GM19023 (cell line): ENCODE results near the gene SRPK1.
"Not testable (repeated sequence)": the region's sequence is repeated elsewhere in the genome, so short reads cannot be mapped to it uniquely, and the experiment has no call there.

Experiments used
- ATAC-seq: cut with Tn5 transposase; IDR thresholded peaks from one replicate; pipeline ENCODE4 v1.9.1; 2021; ENCODE audit warnings: mild to moderate bottlenecking, moderate library complexity; ENCODE audit not compliant: unreplicated experiment

Gene SRPK1

DNA sequence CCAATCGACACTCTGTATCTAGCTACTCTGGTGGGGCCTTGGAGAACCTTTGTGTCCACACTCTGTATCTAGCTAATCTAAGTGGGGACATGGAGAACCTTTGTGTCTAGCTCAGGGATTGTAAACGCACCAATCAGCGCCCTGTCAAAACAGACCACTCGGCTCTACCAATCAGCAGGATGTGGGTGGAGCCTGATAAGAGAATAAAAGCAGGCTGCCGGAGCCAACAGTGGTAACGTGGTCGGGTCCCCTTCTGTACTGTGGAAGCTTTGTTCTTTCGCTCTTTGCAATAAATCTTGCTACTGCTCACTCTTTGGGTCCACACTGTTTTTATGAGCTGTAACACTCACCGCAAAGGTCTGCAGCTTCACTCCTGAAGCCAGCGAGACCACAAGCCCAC, 11.0 kb upstream of the SRPK1 start:
- not testable (repeated sequence) for ATAC-seq

GRCh38 chr6:35931120-35931561, 10.2 kb upstream of the SRPK1 start:
- ATAC-seq, result no peak

DNA sequence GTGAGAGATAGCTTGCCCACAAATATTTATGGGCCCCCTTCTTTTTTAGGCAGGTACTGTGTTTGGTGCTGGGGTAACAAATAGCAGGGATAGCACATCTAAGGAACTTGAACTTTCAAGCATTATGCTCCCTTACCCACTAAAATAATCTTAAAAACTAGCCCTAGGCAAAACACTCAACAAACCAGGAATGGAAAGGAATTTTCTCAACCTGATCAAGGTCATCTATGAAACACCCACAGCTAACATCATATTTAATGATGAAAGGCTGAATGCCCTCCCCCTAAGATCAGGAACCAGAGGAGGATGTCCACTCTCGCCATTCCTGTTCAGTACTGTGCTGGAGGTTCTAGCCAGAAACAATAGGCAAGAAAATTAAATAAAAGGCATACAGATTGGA, 8.7 kb upstream of the SRPK1 start:
- no peak for ATAC-seq

DNA sequence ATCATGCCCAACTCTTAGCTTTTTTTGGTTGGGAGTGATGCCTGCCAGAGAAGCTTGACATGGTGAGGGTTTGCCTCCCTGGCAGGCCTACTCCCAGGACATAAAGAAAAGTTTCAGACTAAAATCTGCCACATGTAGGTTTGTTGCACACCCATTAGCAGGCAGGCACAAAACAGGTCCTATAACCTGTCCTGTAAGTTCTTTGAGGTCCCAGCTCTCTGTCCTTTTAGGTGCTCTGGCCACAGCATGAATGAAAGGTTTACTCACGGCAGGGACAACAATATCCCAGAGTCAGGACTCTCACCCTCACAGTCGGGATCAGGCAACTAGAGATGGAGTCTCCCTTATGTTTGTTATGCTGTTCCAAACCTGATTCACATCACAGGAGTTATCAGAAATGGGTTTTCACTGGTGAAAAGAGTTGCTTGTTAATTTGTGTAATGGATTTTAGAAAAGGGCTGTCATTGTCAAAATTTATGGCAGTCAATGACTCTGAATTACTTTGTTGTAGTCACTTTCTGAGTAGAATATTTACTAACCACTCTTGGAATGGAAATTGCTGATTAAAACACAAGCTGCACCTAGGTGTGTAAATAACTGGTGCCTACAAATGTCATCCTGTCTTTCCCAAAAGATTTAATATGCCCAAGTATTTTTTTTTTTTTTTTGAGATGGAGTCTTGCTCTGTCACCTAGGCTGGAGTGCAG, 5.8 kb upstream of the SRPK1 start:
- no peak for ATAC-seq

DNA sequence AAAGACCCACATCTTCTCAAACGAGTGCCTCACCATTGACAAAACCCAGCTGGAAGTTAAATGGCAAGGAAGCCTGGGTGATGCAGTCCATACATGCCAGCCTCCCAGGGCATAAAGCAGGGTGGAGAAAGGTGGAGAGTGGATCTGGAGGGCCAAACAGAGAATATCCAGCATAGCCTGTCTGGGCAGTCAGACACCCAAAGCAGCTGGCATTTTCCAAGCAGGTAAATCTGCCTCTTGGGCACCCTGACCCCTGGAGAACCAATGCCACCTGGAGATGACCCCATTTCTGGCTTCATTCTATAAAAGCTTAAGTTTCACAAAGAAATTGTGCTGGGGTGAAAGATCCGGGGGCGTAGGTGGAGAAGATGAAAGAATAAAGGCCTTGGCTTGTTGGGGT, 5.1 kb upstream of the SRPK1 start:
- no peak for ATAC-seq

- no peak for ATAC-seq
Measured at GRCh38 chr6:35924146-35924545, 3.2 kb upstream of the SRPK1 start.

DNA sequence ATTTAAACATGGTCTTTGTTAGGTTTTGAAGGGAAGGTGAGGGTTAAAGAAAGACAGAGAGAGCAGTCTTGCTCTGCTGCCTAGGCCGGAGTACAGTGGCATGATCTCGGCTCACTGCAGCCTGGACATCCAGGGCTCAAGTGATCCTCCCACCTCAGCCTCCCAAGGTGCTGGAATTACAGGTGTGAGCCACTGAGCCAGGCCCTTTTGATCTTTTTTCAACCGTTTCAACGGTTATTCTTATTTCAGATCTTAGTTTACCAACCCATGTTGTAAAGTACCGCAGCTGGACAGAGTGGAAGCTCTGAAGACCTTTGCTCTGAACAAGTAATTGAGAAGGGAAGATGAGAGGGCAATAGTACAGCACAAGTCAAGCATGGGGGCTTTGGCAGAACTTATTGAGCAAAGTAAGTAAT, 1.2 kb upstream of the SRPK1 start:
- no peak for ATAC-seq

DNA sequence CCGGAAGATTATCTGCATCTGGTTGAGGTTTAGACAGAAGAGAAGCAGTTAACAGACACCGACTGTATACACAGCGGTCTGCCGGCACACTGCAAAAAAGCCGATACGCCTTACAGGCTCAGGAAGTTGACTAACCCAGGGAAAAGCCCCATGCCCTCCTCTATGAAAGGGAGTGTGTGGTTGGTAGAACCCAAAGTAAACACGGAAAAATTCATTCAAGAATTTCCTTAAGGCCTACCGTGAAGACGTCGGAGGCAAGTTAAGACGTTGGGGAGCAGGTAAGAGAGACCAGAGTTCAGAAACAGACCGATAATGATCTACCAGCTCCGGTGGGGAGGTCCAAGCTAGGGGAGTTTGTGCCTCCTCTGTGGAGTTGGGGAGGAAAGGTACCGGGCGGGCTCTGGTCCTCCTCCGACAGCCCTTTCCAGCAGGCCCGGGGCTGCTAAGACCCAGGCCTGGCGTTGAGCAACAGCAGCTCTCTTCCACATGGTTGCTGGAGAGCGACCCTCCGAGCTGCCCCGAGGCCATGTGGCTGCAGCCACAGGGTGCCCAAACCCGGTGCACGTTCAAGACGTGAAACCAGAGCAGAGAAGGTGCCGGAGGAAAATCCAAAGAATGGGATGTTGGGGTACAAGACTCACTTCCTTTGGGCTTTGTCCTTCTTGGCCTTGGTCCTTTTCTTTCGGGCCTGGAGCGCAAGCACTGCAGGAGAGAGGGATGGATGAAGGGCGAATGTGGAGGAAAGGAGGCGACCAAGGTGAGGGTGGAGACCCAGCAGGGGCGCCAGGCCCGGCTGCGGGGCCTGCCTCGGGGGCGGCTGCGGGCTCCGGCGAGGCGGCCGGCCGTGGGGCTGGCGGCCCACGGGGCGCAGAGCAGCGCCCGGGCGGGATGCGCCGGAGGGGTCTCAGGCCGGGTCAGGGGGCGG, 809 bp downstream of the SRPK1 start:
- ATAC-seq, result peak; percentile 37

- ATAC-seq, result no peak
Measured at GRCh38 chr6:35919085-35919826, 1.6 kb downstream of the SRPK1 start.

DNA sequence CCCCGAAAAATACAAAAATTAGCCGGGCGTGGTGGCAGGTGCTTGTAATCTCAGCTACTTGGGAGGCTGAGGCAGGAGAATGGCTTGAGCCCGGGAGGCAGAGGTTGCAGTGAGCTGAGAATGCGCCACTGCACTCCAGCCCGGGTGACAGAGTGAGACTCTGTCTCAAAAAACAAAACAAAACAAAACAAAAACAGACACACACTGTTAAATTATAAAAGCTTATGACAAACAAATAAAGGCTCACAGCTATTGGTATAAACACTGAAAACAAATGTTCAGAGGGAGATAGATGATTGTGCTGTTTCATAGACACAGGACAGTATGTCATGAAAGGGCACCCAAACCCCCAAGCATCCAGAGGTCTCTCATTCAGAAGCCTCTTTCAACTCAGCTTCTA, 4.0 kb downstream of the SRPK1 start:
- ATAC-seq, result not testable (repeated sequence)

DNA sequence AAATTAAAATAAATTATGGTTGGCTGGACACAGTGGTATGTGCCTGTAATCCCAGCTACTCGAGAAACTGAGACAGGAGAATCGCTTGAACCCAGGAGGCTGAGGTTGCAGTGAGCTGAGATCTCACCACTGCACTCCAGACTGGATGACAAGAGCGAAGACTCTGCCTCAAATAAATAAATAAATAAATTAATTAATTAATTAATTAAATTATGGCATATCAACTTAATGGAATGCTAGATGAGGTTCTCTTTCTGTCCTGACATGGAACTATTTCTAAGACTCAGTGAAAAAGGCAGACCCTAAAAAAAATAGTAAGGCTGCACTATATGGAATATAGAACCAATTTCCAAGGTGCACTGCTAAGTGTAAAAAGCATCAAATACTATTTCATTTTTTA, 4.8 kb downstream of the SRPK1 start:
- ATAC-seq, result no peak

DNA sequence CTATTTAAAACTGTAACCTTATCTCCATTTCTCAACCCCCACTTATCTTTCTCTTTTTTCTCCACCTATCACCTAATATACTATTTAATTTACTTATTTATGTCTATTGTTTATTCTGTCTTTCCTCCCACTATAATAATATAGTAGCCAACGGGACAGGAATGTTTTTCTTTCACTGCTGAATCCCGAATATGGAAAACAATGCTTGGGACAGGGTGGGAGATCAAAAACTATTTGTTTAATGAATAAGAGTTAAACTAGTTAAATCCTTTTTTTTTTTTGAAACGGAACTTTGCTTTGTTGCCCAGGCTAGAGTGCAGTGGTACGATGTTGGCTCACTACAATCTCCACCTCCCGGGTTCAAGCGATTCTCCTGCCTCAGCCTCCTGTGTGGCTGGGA, 6.4 kb downstream of the SRPK1 start:
- ATAC-seq, result no peak

DNA sequence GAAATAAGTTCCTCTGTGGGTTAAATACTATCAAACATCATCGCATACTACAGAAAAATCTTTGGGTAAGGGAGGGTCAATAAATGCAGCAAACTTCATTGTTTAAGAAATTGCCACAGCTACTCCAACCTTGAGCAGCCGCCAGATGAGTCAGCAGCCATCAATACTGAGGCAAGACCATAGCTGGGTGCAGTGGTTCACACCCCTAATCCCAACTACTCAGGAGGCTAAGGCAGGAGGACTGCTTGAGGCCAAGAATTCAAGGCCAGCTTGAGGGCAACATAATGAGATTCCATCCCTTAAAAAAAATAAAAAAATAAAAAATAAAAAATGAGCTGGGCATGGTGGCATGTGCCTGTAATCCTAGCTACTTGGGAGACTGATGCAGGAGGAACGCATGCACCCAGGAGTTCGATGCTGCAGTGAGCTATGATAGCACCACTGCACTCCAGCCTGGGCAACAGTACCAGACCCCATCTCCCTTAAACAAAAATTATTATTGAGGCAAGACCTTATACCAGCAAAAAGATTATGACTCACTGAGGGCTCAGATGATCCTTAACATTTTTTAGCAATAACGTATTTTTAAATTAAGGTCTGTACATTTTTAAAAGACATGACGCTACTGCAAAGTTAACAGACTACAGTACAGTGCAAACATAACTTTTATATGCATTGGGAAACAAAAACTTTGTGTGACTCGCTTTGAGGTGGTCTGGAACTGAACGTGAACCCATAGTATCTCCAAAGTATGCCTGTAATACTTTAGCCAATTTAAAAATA, 8.8 kb downstream of the SRPK1 start:
- no peak for ATAC-seq

- not testable (repeated sequence) for ATAC-seq
Measured at GRCh38 chr6:35909571-35909970, 11.3 kb downstream of the SRPK1 start.

DNA sequence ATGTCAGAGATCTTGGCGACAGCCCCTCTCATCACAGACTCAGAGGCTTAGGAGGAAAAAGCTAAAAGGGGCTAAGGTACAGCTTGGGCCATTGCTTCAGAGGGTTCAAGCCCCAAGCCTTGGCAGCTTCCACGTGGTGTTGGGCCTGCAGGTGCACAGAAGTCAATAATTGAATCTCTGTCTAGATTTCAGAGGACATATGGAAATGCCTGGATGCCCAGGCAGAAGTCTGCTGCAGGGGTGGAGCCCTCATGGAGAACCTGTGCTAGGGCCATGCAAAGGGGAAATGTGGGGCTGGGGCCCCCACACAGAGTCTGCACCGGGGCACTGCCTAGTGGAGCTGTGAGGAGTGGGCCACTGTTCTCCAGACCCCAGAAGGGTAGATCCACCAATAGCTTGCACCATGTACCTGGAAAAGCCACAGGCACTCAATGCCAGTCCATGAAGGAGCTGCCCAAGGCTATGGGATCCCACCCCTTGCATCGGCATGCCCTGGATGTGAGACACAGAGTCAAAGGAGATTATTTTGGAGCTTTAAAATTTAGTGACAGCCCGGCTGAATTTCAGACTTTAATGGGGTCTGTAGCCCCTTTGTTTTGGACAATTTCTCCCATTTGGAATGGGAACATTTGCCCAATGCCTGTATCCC, 12.0 kb downstream of the SRPK1 start:
- not testable (repeated sequence) for ATAC-seq

DNA sequence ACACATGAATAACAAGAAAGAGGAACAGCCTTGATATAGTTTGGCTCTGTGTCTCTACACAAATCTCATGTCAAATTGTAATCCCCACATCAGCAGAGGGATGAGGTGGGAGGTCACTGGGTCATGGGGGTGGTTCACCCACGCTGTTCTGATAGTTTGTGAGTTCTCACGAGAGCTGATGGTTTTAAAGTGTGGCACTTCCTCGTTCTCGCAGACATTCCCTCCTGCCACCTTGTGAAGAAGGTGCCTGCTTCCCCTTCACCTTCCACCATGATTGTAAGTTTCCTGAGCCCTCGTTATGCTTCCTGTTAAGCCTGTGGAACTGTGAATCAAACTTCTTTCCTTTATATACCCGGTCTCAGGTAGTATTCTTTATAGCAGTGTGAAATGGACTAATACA, 13.1 kb downstream of the SRPK1 start:
- no peak for ATAC-seq

- no peak for ATAC-seq
Measured at GRCh38 chr6:35906499-35906846, 14.4 kb downstream of the SRPK1 start.

DNA sequence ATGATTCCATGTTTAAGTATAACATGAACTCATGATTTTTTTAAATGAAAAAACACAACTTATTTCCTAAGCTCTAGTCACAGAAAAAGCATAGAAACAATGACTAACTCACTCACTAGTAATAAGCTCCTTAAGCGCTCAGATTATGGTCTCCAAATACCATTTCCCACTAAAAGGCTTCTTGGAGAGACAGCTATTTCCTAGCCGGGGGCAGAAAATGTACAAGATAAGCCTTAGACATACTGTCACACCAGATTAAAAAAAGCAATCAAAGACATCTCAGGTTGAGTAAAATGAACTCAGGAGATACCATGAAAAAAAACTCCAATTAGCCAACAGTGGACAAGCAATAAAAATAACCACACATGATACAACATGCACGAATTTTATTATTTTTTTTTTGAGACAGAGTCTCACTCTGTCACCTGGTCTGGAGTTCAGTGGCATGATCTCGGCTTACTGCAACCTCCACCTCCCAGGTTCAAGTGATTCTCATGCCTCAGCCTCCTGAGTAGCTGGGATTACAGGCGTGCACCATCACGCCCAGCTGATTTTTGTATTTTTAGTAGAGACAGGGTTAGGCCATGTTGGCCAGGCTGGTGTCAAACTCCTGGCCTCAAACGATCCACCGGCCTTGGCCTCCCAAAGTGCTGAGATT, 14.9 kb downstream of the SRPK1 start:
- ATAC-seq, result no peak

DNA sequence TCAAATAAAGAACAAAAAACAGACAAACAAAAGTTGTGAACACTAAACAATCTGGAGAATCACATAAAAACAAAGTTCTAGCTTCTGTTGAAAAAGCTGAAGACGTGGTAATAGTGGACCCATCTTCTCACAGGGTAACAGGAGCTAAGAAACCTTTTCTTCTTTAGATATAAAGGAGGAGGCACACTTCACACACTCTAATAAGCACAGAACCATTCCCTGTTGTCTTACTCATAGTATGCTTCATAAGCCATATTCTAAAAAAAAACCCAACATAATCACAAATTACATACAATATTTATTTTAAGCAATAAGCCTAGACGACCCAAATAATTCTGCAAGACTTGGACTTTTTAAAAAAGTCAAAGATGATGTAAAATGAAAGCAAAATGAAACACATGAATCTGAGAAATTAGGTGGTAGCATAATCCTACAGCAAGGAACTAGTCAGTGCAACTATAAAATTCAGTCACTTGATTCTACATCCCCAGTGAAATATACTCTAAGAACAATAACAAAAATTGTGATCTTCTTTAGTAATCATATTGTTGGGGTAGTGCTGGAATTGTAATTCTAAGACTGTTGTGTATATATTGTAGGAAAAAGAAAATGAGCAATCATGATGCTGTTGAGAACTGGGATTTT, 15.6 kb downstream of the SRPK1 start:
- no peak for ATAC-seq
